HG03025 (cell line): ENCODE results near the gene CLASP1.
"Not testable (repeated sequence)": the region's sequence is repeated elsewhere in the genome, so short reads cannot be mapped to it uniquely, and the experiment has no call there.

Source experiments
- ATAC-seq: cut with Tn5 transposase; IDR thresholded peaks from one replicate; pipeline ENCODE4 v1.9.1; 2021; ENCODE audit warnings: mild to moderate bottlenecking, moderate library complexity; ENCODE audit not compliant: unreplicated experiment, low FRiP score

CLASP1 gene

DNA sequence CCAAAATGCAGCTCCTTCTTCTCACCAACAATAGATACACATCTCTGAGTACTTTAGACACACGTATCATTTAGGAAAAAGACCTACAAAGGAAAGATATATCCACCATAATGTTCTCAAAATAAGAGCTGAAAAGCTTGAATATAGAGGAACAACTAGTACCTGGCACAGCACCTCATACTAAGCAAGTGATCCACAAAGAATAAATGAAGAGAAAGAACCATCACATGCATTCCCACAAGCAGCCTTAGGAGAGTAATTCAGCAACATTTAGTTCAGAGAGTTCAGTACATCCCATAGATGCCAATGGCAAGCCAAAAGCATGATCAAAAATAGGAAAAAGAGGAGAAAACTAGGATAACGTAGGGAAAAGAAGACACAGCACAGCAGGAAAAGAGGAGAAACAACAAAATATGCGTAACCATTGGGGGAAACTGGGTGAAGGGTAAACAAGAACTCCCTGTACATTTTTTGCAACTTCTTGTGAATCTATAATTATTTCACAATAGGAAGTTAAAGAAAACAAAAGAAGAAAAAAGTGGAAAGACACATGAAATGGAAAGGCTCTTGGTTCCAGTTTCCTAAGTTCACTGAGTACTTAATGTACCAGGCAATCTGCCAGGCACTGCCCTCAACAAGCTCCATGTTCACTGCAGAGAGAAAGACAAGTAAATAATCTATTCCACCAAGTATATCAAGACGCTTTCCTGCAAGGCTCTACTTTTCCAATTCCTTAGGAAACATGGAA, 22.3 kb downstream of the CLASP1 start:
- no peak for ATAC-seq

DNA sequence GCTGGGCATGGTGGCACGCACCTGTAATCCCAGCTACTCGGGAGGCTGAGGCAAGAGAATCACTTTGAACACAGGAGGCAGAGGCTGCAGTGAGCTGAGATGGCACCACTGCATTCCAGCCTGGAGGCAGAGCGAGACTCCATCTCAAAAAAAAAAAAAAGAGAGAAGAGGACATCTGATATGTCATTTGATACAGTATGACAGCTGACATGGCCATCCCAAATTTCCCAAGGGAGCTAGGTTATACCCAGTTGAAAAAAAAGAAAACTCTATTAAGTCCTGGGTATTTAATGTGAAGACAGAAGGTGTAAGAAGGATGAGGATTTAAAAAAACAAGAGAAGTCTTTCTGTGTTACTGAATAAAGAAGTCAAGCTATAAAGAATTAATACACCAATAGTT, 23.3 kb downstream of the CLASP1 start:
- no peak for ATAC-seq

- no peak for ATAC-seq
Observed at GRCh38 chr2:121617042-121617599, 32.1 kb downstream of the CLASP1 start.

- ATAC-seq = no peak
Observed at GRCh38 chr2:121613774-121614173, 35.5 kb downstream of the CLASP1 start.

DNA sequence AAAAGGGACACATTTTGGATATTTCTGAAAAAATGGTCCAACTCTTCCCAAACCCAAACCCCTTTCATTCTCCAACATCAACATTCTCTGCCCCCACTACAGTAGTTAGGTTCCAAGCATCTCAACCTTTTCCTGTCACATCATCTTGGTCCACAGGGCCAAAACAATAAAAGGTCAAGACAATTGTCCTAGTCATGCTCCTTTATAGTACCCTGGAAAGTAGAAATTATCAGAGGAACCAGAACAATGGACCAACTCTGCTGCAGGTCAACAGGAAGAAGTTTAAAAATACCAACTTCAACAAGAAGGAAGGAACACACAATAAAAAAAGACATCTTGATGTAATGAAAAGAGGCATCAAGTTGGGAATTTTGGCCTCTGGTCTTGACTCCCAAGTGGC, 36.1 kb downstream of the CLASP1 start:
- ATAC-seq = no peak

GRCh38 chr2:121611730-121612705, 37.2 kb downstream of the CLASP1 start:
- ATAC-seq = no peak

GRCh38 chr2:121611048-121611649, 38.1 kb downstream of the CLASP1 start:
- not testable (repeated sequence) for ATAC-seq

DNA sequence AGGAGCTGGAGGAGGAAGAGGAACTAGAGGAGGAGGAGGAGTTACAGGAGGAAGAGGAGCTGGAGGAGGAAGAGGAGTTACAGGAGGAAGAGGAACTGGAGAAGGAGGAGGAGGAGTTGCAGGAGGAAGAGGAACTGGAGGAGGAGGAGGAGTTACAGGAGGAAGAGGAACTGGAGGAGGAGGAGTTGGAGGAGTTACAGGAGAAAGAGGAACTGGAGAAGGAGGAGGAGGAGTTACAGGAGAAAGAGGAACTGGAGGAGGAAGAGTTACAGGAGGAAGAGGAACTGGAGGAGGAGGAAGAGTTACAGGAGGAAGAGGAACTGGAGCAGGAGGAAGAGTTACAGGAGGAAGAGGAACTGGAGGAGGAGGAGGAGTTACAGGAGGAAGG, 38.8 kb downstream of the CLASP1 start:
- ATAC-seq = not testable (repeated sequence)

GRCh38 chr2:121608967-121609366, 40.3 kb downstream of the CLASP1 start:
- ATAC-seq = no peak

DNA sequence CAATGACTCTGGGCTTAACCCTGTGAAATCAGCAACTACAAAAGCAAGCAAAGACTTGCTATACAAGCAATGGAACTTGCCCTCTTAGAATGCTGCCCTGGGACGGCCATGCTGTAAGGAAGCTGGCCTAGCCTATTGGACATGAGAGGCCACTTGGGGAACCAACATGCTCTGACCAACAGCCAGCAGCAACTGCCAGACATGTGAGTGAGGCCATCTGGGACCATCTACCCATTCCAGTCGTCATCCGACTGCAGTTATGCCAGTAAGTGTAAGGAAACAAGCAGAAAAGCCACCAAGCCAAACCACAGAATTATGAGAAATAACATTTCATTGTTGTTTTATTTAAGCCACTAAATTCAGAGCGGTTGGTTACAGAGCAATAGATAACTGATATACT, 40.9 kb downstream of the CLASP1 start:
- no peak for ATAC-seq

- no peak for ATAC-seq
Observed at GRCh38 chr2:121605820-121606733, 43.2 kb downstream of the CLASP1 start.

- ATAC-seq = no peak
Observed at GRCh38 chr2:121603185-121603584, 46.1 kb downstream of the CLASP1 start.

- no peak for ATAC-seq
Observed at GRCh38 chr2:121599963-121600651, 49.2 kb downstream of the CLASP1 start.

DNA sequence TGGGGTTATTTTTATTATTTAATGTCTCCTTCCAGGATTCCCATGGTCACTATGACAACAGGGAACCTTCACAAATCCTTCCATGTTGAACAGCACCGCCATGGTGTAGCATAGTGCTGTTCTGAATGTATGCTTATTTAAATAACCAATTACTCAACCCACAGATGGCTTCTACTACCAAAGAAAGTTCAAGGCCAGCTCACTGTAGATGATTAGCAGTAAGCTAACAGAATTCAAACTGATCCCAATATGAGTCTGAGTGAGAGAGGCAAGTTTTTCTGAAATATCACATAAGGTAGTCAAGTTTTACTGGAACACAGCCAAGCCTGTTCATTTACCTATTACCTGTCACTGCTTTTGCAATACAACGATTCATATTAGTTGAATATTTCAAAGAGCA, 51.2 kb downstream of the CLASP1 start:
- ATAC-seq = no peak

GRCh38 chr2:121596221-121597080, 52.8 kb downstream of the CLASP1 start:
- ATAC-seq = peak; percentile 58

DNA sequence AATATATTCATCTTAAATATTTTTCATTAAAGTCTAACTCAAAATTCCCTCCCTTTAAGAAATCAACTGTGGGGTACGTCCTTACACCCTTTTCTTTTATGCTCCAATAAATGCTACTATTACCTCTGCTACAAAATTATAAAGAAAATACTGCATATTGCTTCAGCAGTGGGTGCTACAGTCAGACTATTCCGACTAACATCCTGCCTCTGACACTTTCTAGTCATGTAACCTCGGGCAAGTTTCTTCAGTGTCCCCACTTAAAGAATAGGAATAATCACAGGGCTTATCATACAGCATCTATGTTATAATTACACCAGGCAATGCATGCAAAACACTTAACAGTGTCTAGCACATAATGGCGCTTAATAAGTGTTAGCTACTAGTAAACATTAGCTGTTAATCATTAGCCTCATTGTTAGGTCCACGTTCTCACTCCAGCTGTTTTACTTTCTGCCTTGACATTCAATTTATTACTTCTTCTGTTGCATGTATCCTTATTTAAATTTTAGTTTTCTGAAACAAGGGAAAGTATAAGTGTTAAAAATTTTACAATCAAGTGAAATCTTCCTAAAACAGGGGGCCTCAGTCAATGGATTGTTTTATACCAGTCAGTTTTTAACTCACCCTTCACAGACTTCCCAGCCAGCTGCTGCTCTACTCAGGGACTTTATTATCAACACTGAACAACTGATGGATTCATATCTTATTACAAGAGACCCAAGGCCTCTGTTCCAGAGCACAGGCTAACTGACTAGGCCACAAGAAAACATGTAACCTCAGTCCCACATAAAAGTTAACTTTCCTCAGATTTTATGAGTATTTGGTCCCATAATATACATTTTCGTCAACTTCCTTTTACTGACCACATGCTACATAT, 54.0 kb downstream of the CLASP1 start:
- ATAC-seq = no peak

DNA sequence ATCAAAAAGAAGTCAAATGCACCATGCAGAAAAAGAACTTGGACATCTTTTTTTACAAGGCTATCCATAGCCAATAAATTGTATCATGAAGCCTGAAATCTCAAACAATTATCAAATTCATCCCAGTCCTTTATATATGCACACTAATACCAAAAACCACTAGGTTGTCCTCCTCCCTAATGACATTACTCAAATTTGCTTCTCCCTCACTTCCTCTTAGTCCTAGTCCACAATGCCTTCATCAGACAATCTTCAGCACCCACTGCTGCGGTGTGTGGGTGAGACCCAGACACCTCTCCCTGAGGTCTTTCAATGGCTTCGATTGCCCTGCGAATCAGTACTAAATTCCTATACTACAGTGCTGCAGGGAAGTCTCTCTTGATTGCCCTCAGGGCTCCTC, 58.1 kb downstream of the CLASP1 start:
- no peak for ATAC-seq
